ENCODE data around the gene CAVIN3.
A peak's percentile ranks its signal among the peaks of the same experiment; 100 is the strongest.
"Not testable (repeated sequence)": the region's sequence is repeated elsewhere in the genome, so short reads cannot be mapped to it uniquely, and the experiment has no call there.

CAVIN3 gene

DNA sequence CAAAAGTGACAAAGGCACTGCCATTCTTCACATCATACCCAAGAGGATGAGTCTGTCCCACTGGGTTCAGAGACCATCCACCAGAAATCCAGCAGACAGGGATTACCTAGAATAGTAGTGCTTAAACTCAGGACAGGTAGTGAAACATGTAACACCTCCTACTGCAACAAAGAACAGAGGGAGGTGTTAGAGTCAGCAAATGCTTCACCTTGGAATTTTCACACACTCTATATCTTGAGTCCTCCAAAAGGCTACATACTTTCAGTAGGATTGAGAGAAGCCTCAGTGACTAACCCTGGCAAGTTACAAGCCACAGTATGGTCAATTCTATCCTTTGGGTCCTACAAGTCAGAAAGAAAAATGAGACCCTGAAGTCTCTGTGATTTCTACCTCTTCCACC is 6.0 kb upstream of the CAVIN3 start:
- DNase-seq (ENCODE audit: low read depth, low spot score), result no peak

DNA sequence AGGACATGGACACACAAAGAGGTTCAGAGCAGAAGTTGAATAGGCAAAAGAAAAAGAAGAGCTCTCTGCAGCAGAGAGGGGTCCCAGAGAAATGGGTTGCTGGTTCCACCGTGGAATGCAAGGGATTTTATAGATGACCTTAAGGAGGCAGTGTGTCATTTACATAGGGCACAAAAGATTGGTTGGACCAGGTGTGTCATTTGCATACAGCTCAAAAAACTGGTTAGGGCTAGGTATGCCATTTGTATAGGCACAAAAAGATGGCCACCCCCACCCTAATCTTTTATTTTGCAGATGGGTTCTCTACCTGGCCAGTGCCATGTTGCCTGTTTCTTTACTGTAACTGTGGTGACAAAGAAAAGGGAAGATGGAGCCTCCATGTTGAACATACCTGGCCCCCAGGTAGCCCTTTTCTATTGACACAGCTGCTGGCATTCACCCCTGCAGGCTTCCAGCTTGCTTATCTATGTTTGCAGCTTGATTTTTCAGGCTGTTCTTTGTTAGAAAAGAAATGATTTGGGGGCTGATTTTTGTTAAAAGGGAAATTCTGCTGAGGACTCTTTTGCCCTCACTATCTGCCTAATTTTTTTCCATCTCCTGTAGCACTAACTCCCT is 3.1 kb upstream of the CAVIN3 start:
- no peak for DNase-seq (ENCODE audit: low read depth, low spot score)

DNA sequence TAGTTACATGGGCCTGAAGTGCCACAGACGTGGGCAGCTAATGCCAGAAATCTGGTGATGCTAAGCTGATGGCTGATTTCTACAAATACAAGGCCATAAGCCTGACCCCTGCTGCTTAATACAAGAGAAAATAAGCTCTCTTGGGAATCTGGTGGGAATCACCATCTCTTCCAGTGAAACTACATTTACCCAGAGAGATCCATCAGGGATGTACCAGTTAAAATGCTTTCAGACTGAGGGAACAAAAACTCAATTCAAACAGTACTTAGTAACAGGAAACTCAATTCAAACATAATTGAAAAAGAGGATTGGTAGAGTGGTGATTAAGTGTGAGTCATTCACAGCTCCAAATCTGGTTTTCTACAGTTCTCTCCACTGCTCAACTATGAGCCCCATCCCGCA is 1.7 kb upstream of the CAVIN3 start:
- peak; percentile 52 for DNase-seq (ENCODE audit: low read depth, low spot score)

DNA sequence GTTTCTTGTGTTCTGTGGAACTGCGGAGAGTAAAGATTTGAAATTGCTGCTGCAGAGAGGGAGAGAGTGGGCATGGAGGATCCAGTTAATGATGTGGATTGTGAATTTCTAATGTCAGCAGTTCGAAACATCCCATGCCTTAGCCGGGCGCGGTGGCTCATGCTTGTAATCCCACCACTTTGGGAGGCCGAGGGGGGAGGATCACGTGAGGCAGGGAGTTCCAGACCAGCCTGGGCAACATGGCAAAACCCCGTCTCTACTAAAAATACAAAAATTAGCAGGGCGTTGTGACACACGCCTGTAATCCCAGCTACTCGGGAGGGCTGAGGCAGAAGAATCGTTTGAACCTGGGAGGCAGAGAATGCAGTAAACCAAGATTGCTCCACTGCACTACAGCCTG is 1.1 kb upstream of the CAVIN3 start:
- no peak for DNase-seq (ENCODE audit: low read depth, low spot score)

DNA sequence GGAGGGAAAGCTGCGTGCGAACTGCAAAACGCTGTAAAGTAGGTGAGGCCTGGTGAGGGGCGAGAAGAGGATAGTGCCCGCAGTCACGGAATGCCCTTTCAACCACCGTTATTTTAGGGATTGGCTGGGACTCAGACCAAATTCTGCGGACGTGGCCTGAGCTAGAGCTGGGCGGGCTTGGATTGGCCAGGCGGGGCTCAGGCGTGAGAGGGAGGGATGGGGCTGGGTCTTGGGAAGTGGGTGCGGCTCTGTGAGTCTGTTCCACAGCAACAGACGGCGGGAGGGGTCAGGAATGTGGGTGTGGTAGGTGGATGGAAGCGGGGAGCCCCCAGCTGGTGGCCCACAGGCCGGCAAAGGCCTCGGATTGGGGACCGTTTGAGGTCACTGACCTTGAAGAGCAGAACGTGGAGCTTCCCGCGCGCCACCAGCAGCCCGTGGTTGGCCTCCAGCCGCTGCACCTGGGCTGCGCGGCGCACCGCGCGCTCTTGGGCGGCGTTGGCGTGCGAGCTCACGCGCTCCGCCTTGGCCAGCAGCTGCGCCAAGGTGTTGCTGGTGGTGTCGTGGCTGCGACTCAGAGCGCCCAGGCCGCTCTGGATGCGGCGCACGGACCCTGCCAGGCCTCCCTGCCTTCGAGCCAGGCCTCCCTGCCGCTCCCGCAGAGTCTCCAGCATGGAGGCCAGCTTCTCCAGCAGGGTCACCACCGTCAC is 444 bp downstream of the CAVIN3 start:
- DNase-seq (ENCODE audit: low read depth, low spot score), result peak; percentile 87

DNA sequence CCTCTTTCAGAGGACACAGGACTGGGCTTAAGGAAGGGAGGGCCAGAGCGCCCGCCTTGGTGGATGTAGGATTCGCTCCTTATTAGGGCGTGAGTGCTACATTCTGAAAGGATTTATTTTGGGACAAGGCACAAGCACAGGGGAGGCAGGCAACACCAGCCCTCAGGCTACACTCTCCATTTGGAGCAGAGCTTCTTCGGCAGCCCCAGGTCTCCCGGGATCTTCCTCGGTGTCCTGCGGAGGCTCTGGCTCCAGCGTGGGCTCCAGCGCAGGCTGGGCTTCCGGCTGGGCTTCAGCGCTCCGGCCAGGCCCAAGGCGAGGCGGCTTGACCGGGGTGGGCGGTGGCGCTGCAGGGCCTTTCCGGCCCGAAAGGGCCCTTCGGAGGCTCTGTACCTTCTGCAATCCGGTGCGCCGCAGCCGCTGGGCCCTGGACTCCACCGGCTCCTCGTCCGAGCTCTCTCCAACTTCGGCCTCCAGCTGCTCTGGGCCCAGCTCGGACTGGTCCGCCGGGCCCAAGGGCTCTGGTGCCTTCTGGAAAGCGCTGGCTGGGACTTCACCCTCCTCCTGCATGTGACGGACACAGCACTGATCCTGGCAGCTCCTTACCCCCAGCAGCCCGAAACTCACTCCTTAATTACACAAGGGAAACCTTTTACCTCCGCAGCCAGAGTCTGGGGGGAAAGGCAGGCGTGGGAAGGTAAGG is 1.1 kb downstream of the CAVIN3 start:
- peak; percentile 53 for DNase-seq (ENCODE audit: low read depth, low spot score)

DNA sequence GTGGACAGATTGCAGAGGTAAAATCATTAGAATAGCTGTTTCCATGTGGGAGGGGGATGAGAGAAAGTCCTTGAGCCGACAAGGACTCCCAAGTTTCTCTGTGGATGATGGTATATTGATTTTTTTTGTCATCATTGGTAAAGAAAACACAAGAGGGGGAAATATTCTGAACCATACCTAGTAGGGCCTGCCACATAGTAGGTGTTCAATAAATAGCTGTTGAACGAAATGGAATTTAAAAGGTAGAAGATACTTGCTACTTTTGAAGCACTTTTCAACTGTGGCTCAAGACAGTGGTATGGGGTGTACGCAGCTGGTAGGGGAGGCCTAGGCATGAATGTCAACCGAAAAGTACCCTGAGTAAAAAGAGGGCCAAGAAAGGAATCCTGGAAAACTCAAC is 2.1 kb downstream of the CAVIN3 start:
- no peak for DNase-seq (ENCODE audit: low read depth, low spot score)

DNA sequence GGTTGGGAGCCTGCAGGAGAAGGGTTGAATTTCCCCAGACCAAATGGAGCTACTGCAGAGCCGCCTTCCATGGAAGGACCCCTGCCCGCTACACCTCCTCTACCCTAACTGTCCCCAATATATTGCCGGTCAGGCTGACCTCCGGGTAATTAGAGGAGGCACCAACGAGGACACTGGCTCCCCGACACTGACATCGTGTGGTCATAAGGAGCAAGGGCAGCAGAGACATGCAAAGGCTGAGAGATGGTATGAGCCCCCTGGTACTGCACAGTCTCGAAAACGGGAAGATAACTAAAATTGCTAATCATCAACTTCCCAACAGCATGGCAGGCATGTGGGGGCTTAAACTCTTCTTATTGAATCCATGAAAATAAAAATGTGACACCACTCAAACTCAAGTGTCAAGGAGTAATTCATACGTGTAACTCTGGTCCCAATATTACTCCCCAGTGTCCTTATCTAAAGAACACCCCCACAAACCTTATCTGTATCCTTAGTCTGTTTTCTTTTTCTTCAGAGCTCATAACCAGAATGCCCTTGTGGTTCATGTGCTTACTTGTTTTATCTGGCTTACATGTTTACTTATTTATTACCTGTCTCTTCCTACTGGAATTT is 4.4 kb downstream of the CAVIN3 start:
- DNase-seq (ENCODE audit: low read depth, low spot score), result peak; percentile 71

DNA sequence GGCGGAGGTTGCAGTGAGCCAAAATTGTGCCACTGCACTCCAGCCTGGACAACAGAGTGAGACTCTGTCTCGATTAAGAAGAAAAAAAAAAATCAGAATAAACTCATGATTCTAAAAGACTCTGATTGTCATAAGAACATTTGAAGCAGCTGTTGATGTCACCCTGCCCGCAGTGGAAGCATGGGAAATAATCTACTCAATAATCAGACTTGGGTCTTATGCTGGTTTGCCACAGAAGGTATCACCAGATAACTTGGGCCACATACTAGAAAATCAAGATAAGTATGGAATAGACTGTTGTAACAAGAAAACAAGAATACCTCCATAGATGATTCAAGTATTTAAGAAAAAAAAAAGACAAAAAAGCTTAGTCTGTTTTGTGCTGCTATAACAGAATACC is 8.2 kb downstream of the CAVIN3 start:
- DNase-seq (ENCODE audit: low read depth, low spot score), result no peak

DNA sequence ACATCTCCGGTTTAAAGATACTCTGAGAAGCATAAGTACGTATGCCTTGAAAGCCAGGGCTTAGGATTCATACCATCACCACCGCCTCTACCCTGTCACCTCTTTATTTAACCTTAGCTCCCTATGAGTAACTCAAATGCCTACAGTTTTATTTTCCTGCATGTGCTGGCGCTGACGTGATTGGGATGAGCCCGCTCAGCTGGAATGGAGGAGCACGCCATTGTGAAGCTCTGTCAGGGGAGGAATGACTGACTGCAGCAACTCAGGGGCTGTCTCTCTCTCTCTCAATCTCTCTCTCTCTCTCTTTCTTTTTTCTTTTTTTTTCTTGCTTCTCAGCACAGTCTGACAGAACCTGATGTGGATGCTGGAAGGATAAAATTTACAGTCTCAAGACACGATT is 12.4 kb downstream of the CAVIN3 start:
- no peak for DNase-seq (ENCODE audit: low read depth, low spot score)

DNA sequence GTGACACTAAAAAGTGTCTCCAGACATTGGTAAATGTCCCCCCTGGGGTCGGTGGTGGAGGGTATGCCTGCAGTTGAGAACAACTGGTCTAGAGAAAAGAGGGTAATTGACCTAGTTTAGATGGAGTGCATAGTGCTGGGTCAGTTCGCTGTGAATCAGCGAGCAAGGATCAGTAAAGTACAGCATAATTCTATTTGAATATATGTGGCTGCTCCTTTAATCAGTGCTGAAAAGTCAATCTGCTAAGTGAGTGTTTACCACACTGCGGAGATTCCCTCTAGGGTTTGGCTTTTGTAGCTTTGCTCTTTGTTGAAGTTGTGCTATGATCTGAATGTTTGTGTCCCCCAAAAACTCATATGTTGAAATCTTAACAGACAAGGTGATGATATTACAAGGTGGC is 15.0 kb downstream of the CAVIN3 start:
- DNase-seq (ENCODE audit: low read depth, low spot score), result no peak

DNA sequence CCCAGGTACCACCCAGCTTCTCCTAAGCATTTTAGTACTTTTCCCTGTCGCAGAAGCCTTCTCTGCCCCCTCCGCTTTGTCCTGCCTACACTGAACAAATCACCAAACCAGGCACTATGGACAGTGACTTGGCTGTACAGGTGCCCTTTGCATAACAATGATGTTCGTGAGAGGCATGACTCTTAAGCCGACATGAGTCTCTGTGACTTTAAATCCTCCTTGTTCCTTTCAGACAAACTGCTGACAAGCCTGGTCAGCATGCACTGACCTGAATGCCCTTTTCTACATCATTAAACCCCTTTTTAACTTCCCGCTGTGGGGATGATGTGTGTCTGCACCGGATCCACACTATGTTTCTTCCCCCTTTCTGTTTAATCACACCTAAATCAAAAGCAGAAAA is 16.6 kb downstream of the CAVIN3 start:
- no peak for DNase-seq (ENCODE audit: low read depth, low spot score)

DNA sequence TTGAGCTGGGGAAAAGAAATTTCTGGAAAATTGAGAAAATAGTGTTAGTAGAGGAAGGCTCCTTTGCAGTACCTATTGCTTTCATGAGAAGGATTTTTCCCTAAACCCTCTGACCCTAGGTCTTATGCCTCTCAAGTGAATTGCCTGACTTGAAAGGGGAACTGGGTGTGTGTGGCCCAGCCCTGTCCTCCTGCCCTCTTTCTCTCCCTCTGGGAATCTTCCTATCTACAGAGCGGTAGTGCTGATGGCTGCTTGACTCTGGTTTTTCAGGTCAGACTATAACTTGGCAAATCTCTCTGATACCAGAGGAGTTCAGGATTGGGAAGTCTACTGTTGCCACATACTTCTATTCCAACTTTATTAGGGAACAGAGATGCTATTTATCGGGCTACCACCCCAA is 19.2 kb downstream of the CAVIN3 start:
- no peak for DNase-seq (ENCODE audit: low read depth, low spot score)

DNA sequence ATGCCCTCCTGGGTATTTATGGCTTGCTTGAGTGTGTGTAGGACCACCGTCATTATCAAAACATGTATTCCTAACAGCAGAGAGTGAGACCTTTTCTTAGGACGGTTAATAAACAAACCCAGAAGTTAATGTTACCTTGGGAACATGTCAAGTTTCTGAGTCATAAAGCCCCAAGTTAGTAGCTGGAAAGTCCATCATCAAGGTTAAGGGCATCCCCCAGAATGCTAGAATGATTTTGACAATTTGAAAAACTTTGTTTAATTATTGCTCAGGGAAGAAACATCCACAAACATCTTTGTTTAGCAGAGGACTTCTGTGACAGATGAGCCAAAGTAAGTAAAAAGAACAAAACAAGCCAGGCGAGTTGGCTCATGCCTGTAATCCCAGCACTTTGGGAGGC is 20.0 kb downstream of the CAVIN3 start:
- no peak for DNase-seq (ENCODE audit: low read depth, low spot score)

DNA sequence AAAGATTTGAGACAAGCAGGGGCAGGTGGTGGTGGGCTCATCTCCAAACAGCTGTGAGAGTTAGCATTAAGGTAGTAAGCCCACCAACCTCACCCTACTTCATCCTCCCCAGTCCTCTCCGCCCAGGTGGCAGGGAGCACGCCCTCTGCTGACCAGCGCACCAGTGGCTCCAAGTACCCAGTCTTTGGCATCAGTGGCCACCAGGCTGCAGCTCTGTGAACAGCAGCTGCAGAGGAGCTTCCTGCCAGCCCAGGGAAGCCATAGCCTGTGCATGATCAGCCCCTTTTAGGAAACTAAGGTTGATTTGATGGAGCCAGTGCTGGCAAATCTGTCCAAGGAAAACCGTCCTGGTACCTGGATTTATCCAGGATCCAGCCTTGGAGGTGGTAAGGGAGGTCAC is 21.7 kb downstream of the CAVIN3 start:
- peak; percentile 20 for DNase-seq (ENCODE audit: low read depth, low spot score)

DNA sequence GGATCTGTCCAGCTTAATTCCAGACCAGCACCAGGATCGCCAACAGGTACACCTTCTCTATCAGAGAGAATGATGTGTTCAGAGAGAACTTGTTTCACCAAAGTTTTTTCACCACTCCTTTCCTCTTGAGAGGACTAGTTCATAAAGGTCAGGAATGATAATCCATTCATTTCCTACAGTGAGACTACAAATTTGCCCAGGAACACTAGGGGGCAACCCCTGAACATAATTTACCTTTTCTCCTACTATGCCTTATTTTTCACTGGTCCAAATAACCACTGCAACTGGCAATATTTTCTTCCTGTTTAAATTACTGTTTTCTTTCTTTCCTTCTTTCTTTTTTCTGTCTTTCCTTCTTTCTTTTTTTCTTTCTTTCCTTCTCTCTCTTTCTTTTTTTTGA is 22.5 kb downstream of the CAVIN3 start:
- peak; percentile 22 for DNase-seq (ENCODE audit: low read depth, low spot score)

DNA sequence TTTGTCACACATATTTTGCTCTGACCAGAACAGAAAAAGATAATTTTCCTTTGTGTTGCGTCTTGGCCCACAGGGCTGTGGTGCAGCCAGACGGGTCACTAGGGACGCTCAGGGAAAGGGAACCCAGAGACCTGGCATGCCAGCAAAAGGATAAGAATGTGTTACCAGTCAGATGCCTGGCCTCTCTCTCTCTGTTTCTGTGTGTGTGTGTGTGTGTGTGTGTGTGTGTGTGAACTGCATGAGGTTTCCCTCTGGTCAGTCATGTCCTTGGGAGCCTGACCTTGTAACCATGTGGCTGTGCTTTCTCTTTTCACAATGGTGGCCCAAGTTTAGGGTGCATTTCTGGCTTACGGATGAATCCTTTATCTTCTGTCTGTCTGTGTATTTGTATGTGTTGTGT is 35.3 kb downstream of the CAVIN3 start:
- DNase-seq (ENCODE audit: low read depth, low spot score), result no peak

DNA sequence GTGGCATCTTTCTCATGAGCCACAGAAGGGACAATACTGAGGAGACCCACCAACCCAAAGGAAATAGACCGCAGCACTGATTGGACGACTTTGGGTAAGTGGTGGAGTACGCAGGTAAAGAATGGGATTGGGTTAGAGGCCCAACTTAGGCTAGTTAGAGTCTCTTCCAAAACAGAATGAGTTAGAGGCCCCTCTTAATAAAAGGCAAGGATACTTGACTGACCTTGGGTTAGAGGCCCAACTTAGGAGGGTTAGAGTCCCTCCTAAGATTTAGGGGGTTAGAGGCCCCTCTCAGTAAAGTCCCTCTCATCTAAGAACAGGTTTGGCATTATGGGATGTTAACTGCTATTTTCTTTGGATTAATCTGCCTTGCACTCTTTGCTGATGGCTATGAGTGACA is 36.1 kb downstream of the CAVIN3 start:
- no peak for DNase-seq (ENCODE audit: low read depth, low spot score)

DNA sequence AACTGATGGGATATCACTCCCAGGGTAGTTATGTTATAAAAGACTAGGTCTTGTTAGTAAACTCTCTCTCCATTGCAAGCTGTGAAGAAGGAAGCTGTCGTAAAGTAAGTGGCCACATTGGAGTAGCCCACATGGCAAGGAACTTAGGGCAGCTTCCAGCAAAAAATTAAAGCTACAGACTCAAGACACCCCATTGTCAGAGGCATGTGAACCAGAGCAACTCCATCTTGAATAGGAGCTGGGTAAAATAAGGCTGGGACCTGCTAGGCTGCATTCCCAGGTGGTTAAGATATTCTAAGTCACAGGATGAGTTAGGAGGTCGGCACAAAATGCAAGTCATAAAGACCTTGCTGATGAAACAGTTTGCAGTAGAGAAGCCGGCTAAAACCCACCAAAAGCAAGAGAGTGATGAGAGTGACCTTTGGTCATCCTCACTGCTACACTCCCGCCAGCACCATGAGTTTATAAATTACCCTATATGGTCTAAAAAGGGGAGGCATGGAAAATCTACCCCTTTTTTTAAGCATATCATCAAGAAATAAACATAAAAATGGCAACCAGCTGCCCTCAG is 36.8 kb downstream of the CAVIN3 start:
- DNase-seq (ENCODE audit: low read depth, low spot score), result no peak

DNA sequence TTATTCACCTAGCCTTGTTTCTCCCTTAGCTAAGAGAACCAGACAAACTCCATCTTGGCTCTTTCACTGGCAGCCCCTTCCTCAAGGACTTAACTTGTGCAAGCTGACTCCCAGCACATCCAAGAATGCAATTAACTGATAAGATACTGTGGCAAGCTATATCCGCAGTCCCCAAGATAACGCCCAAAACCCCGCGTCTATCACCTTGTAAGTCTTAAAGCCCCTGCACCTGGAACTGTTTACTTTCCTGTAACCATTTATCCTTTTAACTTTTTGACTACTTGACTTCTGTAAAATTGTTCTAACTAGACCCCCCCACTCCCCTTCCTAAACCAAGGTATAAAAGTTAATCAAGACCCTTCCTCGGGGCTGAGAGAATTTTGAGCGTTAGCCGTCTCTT is 39.5 kb downstream of the CAVIN3 start:
- not testable (repeated sequence) for DNase-seq (ENCODE audit: low read depth, low spot score)

DNA sequence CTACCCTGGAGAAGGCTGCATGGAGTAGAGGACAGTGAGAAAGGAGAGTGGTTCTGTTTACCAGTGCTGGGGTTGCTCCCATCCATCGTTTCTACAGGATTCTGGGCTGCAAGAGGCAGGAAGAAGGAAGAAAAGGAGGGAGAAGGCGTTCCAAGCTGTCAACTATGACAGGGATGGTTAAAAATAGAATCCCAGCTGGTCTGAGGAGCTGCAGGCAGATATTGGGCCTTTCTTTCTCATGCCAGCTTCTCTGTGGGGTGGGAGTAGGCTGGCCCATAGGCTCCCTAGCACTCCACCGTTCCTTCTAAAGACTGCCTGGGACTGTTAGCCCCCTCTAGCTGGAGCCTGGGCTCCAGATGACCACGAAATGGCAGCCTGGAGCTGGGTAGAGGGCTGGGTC is 47.1 kb downstream of the CAVIN3 start:
- DNase-seq (ENCODE audit: low read depth, low spot score), result no peak

DNA sequence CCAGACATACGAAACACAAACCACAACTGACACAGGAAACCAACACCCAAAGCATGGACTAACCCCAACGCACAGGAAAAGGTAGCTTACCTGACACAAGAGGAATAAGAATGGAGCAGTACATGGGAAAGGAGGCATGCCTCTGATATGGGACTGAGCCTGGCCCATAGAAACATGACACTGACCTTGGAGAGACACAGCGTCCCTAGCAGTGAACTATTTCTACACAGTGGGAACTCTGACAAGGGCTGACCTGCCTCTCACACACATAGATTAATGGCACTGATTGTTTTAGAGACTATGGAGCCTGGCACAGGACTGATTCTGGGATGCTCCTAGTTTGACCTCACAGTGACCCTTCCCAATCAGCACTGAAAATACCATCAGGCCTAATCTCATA is 48.7 kb downstream of the CAVIN3 start:
- no peak for DNase-seq (ENCODE audit: low read depth, low spot score)
